Measurements from ENCODE around the gene TNRC6B. TPM values are rescaled to one million over a fixed set of nuclear protein-coding genes. Genes with fewer than 3 reads are reported as not detected.

TNRC6B gene
- total RNA-seq, 1 experiment from 2014 or later, result 50.4 TPM

GRCh38 chr22:40202225-40202944 lies 24.7 kb downstream of the TNRC6B start (continued):
- TF ChIP-seq JAZF1 (CRISPR knock-in tag; IDR thresholded peaks at IDR 0.05) (no peak), CTCF (IDR thresholded peaks at IDR 0.05) (no peak), TEAD1 (CRISPR knock-in tag; IDR thresholded peaks at IDR 0.05) (no peak), RORB (CRISPR knock-in tag; IDR thresholded peaks at IDR 0.05) (no peak), ZBTB21 (CRISPR knock-in tag; IDR thresholded peaks at IDR 0.05; ENCODE audit: borderline replicate concordance) (no peak), AFF4 (CRISPR knock-in tag; IDR thresholded peaks at IDR 0.05; ENCODE audit: borderline replicate concordance) (no peak), ARID4B (CRISPR knock-in tag; IDR thresholded peaks at IDR 0.05; ENCODE audit: borderline replicate concordance) (no peak), ZMAT4 (CRISPR knock-in tag; IDR thresholded peaks at IDR 0.05) (no peak)

- no peaks in the 10 kb centered on the region for H3K36me3 Mint-ChIP-seq
- H3K27ac Mint-ChIP-seq, result no peak overlapping the region
- DNase-seq (ENCODE audit: low spot score) (no peak), ATAC-seq (no peak)
- ChIA-PET CTCF (no interaction called here), POLR2A (no interaction called here)
- H3K4me1 Mint-ChIP-seq, result peaks cover 77% of the 10 kb centered on the region
- TF ChIP-seq ZNF425 (CRISPR knock-in tag; conservative IDR thresholded peaks at IDR 0.05) (no peak), CBFB (CRISPR knock-in tag; IDR thresholded peaks at IDR 0.05; ENCODE audit: low read depth) (no peak), OVOL2 (CRISPR knock-in tag; IDR thresholded peaks at IDR 0.05; ENCODE audit: borderline replicate concordance) (no peak), ZNF317 (CRISPR knock-in tag; IDR thresholded peaks at IDR 0.05; ENCODE audit: borderline replicate concordance, low read depth) (no peak), ATF1 (CRISPR knock-in tag; IDR thresholded peaks at IDR 0.05) (no peak), ZNF219 (CRISPR knock-in tag; IDR thresholded peaks at IDR 0.05; ENCODE audit: borderline replicate concordance) (no peak), TCF7 (CRISPR knock-in tag; IDR thresholded peaks at IDR 0.05; ENCODE audit: low read depth) (no peak)
- H3K4me3 Mint-ChIP-seq, result no peak overlapping the region
- peaks cover 4% of the 10 kb centered on the region for H3K9me3 Mint-ChIP-seq
- H3K27me3 Mint-ChIP-seq (ENCODE audit: low read depth), result no peaks in the 10 kb centered on the region
Measured at GRCh38 chr22:40203572-40203971, 25.8 kb downstream of the TNRC6B start.
